NCI-H2107 (cell line): Measurements from ENCODE around the gene FLT1.

ENCODE experiments used
- DNase-seq: peaks from one replicate; lab custom pipeline; 2025; lab: John Stamatoyannopoulos, UW

The FLT1 gene

GRCh38 chr13:28340272-28340793, 154.6 kb downstream of the FLT1 start:
- no peak for DNase-seq

- DNase-seq: no peak
Observed at GRCh38 chr13:28339419-28339818, 155.5 kb downstream of the FLT1 start.

GRCh38 chr13:28338742-28339141, 156.2 kb downstream of the FLT1 start:
- no peak for DNase-seq

- no peak for DNase-seq
Observed at GRCh38 chr13:28338006-28338574, 156.8 kb downstream of the FLT1 start.

- no peak for DNase-seq
Observed at GRCh38 chr13:28337166-28338005, 157.5 kb downstream of the FLT1 start.

GRCh38 chr13:28336193-28336657, 158.7 kb downstream of the FLT1 start:
- no peak for DNase-seq

- DNase-seq: no peak
Observed at GRCh38 chr13:28333204-28333881, 161.6 kb downstream of the FLT1 start.

- no peak for DNase-seq
Observed at GRCh38 chr13:28329395-28330158, 165.4 kb downstream of the FLT1 start.

GRCh38 chr13:28328271-28328607, 166.7 kb downstream of the FLT1 start:
- DNase-seq: no peak

GRCh38 chr13:28327373-28328270, 167.3 kb downstream of the FLT1 start:
- no peak for DNase-seq

GRCh38 chr13:28326056-28326455, 168.9 kb downstream of the FLT1 start:
- DNase-seq: no peak

GRCh38 chr13:28325022-28325421, 169.9 kb downstream of the FLT1 start:
- no peak for DNase-seq

- DNase-seq: no peak
Observed at GRCh38 chr13:28324181-28324789, 170.6 kb downstream of the FLT1 start.

GRCh38 chr13:28322256-28322905, 172.5 kb downstream of the FLT1 start:
- DNase-seq: no peak

GRCh38 chr13:28321756-28322155, 173.2 kb downstream of the FLT1 start:
- DNase-seq: no peak

GRCh38 chr13:28320884-28321574, 173.9 kb downstream of the FLT1 start:
- no peak for DNase-seq

- DNase-seq: no peak
Observed at GRCh38 chr13:28320209-28320608, 174.7 kb downstream of the FLT1 start.

- no peak for DNase-seq
Observed at GRCh38 chr13:28319528-28319927, 175.4 kb downstream of the FLT1 start.

- no peak for DNase-seq
Observed at GRCh38 chr13:28318496-28318895, 176.4 kb downstream of the FLT1 start.
